Stimulated activated naive CD8-positive, alpha-beta T cell treated with anti-CD3 and anti-CD28 coated beads, Interleukin-15, Interleukin-2, amounts not matched to agents 100 ng/mL and 50 ng/mL, for 24 hours (primary cell): ENCODE data around the gene OPN4.

Experiments used
- H3K27ac Mint-ChIP-seq: one replicate; pipeline ENCODE4 v1.8.0; 2021; ENCODE audit warnings: mild to moderate bottlenecking, mixed read lengths
- H3K27me3 Mint-ChIP-seq: one replicate; pipeline ENCODE4 v1.8.0; 2021; ENCODE audit warnings: mixed read lengths
- H3K36me3 Mint-ChIP-seq: one replicate; pipeline ENCODE4 v1.8.0; 2021; ENCODE audit warnings: low read depth, mixed read lengths
- H3K4me1 Mint-ChIP-seq: one replicate; pipeline ENCODE4 v1.8.0; 2021; ENCODE audit warnings: low read depth, mixed read lengths
- H3K4me3 Mint-ChIP-seq: one replicate; pipeline ENCODE4 v1.8.0; 2021; ENCODE audit warnings: mild to moderate bottlenecking, mixed read lengths
- H3K9me3 Mint-ChIP-seq: one replicate; pipeline ENCODE4 v1.8.0; 2021; ENCODE audit warnings: mixed read lengths

The OPN4 gene

DNA sequence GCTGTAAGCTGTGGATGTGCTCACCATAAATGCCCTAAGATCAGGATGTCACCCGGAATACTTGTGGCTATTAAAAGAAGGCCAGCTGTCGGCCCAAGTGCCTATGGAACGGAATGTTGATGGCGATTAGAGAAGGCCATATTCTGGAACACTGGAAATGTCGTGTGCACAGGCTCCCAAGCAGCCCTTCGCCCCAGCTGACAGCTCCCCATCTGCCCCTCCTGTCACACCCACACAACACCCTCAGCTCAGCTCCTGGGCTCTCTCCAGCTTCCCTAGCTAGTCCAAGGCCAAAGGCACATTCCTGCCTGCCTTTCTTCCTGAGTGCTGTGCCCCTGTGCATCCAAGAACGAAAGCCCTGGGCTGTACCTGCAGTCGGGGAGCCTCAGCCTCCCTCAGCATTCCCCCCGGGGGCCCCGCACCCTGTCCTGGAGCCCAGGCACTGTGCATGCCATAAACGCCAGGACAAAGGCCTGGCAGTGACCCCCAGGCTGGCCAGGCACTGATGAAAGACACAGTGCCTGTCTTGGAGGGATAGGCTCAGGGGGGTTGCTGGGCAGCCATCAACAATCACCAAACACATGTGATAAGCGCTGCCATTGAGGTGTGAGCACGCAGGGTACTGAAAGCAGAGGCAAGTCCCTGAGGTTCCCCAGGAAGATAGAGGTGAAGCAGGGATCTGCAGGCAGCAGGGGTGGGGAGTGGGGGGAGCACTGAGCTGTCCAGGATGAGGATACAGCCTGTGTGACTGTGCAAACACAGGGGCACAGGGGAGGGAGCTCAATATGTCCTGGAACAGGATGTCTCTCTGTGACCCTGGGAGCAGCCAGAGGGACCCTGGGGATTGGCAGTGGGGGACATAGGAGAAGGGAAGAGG lies 10.2 kb downstream of the OPN4 start:
- Mint-ChIP-seq H3K27ac (no peak overlapping the region), H3K4me1 (no peaks in the 10 kb centered on the region), H3K27me3 (no peaks in the 10 kb centered on the region), H3K9me3 (no peaks in the 10 kb centered on the region), H3K4me3 (no peak overlapping the region), H3K36me3 (no peaks in the 10 kb centered on the region)

DNA sequence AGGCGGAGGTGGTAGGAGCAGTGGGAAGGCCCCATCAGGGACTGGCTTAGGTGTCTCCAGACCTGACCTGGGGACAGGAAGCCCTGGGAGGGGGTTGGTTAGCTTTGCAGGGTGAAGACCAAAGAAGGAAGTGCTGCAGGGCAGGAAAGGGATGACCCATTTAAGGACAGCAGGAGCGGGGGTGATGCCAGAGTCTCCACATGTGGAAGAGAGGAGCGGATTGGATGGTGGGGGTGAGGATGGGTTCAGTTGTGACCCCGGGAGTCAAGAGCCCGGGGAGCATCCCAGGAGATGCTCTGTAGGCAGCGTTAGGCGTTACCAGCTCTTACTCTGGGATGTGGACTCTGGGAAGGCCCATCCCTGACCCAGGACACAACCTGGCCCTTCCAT lies 10.9 kb downstream of the OPN4 start:
- Mint-ChIP-seq H3K36me3 (no peaks in the 10 kb centered on the region), H3K4me1 (no peaks in the 10 kb centered on the region), H3K27ac (no peak overlapping the region), H3K27me3 (no peaks in the 10 kb centered on the region), H3K4me3 (no peak overlapping the region), H3K9me3 (no peaks in the 10 kb centered on the region)

DNA sequence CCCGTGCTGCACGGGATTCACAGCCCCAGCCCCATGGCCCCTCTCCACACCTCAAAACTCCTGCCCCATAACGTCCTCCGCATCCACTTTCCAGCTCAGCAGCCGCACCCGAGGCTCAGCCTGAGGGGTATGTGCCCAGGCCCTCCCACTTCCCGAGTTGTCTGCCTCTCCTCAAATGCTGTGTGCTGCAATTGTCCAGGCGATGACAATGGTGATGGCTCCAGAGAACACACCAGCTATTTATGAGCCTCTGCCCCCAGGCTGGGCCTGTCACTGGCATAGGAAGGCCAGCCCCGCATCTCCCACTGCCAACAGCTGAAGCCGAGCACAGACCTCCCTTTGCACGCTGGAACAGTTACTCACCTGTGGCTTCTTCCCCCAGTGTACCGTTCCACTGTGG lies 11.5 kb downstream of the OPN4 start:
- Mint-ChIP-seq H3K9me3 (no peaks in the 10 kb centered on the region), H3K27me3 (no peaks in the 10 kb centered on the region)

DNA sequence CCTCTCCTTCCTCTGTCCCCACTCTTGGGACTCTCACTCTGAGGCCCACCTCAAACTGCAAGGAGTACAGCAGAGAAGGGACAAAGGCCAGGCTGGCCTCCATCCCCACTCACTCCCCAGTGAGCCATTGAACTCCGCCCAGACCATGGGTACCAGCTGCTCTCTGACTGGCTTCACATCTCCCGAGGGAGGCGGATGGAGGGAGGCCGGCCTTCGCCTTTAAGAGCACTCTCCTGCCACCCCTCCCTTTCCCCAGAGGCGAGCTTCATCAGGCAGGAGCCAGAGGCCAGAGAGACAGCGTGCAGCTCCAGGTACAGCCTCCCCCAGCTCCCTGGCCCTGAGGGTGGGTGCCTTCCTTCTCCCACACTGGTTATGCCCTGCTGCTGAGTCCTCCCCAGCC lies 12.2 kb downstream of the OPN4 start:
- no peak overlapping the region for H3K27ac Mint-ChIP-seq
- no peaks in the 10 kb centered on the region for H3K27me3 Mint-ChIP-seq
- no peaks in the 10 kb centered on the region for H3K4me1 Mint-ChIP-seq
- H3K9me3 Mint-ChIP-seq: no peaks in the 10 kb centered on the region
- no peak overlapping the region for H3K4me3 Mint-ChIP-seq
- no peaks in the 10 kb centered on the region for H3K36me3 Mint-ChIP-seq

More for the DNA sequence above, 11.5 kb downstream of the OPN4 start:
- Mint-ChIP-seq H3K36me3 (no peaks in the 10 kb centered on the region), H3K27ac (no peak overlapping the region), H3K4me3 (no peak overlapping the region), H3K4me1 (no peaks in the 10 kb centered on the region)

DNA sequence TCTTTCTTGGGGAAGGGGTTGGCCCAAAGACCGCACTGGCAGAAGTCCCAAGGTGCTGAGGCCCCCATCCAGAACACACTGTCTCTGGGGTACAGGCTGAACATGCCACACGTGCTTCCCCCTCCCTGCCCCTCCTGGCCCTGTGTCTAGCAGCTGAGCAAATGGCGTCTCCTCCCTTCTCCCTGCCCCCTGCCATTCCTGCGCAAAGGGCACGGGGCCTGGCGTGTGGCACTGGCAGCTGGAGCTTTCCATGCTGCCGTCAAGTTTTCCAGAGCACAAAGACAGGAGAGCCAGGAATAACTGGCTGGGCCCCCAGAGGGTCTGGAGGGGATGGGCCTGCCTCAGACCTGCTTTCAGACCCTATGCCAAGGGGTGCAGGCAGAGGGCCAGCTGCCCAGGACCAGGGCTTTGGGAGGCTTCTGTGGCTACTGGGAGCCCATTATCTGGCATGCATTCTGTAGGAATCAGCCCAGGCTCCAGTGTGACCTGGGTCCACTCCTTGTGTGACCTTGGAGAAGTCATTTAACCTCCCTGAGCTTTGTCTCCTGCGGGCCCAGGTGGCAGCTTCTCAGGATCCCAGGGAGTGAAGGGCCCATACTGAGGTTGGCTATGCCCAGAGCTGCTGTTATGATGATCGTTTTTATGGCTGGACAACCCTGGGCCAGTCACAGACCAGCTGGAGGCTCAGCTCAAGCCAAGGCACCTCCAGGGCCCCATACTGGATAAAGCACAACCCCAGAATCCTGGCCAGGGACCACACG lies 13.3 kb downstream of the OPN4 start:
- no peaks in the 10 kb centered on the region for H3K4me1 Mint-ChIP-seq
- H3K36me3 Mint-ChIP-seq: no peaks in the 10 kb centered on the region
- no peak overlapping the region for H3K27ac Mint-ChIP-seq
- no peaks in the 10 kb centered on the region for H3K9me3 Mint-ChIP-seq
- H3K4me3 Mint-ChIP-seq: no peak overlapping the region
- no peaks in the 10 kb centered on the region for H3K27me3 Mint-ChIP-seq

DNA sequence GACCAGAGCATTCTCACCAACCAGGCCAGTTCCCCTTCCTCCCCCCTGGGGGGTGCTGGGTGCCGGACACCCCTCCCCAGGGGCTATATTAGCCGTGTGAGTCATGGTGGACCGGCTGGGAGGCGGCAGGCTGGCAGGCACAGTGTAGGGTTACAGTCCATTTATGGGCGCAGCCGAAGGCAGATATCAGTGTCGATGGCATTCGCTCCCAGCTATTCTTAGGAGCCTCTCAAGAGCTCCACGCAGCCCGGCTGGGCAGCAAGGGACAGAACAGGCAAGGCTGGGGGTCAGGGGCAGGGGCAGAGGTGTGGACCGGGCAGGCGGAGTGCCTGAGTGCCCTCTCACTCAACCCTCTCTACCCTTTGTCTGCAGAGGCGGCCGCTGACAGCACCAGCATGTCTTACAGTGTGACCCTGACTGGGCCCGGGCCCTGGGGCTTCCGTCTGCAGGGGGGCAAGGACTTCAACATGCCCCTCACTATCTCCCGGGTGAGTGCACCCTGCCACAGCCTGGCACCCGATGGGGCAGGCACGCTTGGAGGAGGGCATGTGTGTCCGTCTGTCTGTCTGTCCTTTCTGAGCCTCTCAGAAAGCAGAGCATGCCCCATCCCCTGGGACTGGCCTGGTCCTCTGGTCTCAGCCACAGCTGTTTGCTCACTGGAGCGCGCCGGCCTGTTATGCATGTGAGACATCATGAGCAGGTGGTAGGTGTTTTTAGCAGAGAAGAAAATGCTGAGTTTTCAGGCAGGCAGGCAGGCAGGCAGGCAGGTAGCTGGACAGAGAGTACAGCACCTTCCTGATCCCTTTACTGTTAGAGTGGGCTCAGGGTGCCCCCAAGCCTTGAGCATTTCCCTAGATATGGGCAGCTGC lies 14.2 kb downstream of the OPN4 start, which contains the start of gene LDB3:
TSS of gene LDB3 (plus strand) at position 215 of the 869 bp plus-strand sequence. CDS start at position 396, 181 bp downstream.
- no peaks in the 10 kb centered on the region for H3K4me1 Mint-ChIP-seq

DNA sequence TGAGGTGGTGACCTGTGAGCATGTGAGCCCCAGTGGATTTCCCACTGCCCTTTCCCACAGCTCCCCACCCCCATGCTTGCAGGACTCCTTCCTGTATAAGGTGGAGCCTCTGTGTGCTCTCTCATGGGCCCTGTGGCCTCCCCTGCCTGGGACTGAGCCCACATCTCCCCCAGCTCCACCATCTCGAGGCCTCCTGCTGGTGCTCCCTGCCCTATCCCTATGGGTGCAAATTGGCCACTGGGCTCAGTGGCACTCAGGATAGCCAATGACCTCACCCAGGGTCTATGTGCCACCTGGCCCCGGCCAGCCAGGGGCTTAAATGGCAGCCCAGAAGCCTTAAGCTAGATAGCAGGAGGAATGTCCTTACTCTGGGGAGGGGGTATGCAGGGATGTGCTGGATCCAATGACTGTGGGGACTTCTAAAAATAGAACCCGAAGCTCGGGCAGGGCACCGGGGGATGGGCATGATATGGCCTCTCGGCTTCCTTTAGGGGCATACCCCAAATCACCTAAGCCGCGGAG lies 16.0 kb downstream of the OPN4 start:
- H3K36me3 Mint-ChIP-seq: no peaks in the 10 kb centered on the region
- no peak overlapping the region for H3K4me3 Mint-ChIP-seq
- no peak overlapping the region for H3K27ac Mint-ChIP-seq

More for the DNA sequence above, 14.2 kb downstream of the OPN4 start, which contains the start of gene LDB3:
- Mint-ChIP-seq H3K27me3 (no peaks in the 10 kb centered on the region), H3K9me3 (no peaks in the 10 kb centered on the region), H3K27ac (no peak within 1 kb of the TSS), H3K4me3 (no peak within 1 kb of the TSS), H3K36me3 (no peaks in the 10 kb centered on the region)

DNA sequence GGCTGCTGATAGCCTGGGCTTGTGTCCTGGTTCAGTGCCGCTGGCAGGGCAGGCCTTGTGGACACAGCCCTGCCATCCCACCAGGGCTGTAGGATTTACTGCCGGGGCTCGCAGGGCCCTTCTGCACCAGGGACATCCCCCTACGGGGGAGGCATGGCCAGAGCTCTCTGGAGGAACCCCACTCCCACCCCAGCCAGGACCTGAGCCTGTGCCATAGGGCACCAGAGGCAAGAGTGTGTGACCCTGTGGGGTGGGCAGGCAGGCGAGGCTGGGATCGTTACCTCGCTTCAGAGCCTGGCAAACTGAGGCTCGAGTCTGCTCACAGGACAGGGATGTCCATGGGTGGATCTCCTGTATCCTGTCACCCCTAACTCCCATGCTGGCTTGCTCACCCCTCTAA lies 16.5 kb downstream of the OPN4 start:
- Mint-ChIP-seq H3K4me3 (no peak overlapping the region), H3K4me1 (no peaks in the 10 kb centered on the region), H3K27ac (no peak overlapping the region), H3K27me3 (no peaks in the 10 kb centered on the region), H3K36me3 (no peaks in the 10 kb centered on the region), H3K9me3 (no peaks in the 10 kb centered on the region)

More for the DNA sequence above, 16.0 kb downstream of the OPN4 start:
- Mint-ChIP-seq H3K27me3 (no peaks in the 10 kb centered on the region), H3K9me3 (no peaks in the 10 kb centered on the region), H3K4me1 (no peaks in the 10 kb centered on the region)

DNA sequence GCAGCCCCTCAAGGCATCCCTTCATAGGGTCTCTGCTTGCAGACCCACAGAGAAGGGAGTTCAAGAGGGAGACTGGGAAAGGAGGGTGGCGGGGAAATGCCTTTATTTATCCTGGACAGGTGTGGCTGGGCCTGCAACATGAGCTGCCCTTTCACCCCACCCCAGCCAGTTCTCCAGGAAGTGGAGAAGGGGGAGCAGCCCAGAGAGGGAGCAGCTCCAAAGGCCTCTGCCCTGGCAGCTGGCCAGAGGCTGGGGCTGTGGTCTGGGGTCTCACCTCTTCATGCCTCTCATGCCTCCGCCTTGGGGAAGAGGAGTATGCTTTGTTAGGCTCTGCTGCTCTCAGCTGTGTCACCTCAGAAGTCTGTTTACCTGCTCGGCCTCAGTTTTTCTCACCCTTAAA lies 17.1 kb downstream of the OPN4 start:
- H3K9me3 Mint-ChIP-seq: no peaks in the 10 kb centered on the region
- no peak overlapping the region for H3K27ac Mint-ChIP-seq
- H3K4me3 Mint-ChIP-seq: no peak overlapping the region
- H3K27me3 Mint-ChIP-seq: no peaks in the 10 kb centered on the region
- no peaks in the 10 kb centered on the region for H3K36me3 Mint-ChIP-seq
- no peaks in the 10 kb centered on the region for H3K4me1 Mint-ChIP-seq

DNA sequence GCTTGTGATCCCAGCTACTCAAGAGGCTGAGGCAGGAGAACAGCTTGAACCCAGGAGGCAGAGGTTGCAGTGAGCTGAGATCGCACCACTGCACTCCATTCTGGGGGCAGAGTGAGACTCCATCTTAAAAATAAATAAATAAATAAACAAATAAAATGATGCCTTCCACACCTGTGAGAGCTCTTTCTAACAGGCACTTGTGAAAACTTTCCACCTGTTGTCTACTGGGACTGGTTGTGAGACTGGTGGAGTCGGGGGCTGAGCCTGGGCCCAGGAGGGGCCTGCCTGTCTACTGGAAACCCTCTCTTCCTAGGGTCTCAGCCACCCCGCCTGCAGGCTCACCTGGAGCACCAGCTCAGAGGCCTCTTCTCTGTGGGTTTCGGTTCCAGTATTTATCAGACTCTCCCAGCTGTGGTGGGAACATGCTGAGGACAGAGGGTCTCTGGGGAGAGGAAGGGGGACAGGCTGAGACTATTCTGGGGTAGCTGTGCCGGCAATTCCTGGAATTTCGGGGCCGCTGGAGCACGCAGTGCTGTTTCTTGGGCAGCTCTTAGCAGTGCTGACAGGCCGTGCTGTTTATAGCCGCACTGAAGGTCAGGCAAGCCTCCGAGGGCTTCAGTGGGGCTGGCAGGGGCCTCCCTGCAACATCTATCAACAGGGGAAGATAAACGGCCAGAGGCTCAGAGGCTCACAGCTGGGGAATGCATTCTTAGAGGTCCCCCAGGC lies 17.8 kb downstream of the OPN4 start:
- Mint-ChIP-seq H3K36me3 (no peaks in the 10 kb centered on the region), H3K27ac (no peak overlapping the region), H3K4me1 (no peaks in the 10 kb centered on the region), H3K9me3 (no peaks in the 10 kb centered on the region), H3K27me3 (no peaks in the 10 kb centered on the region), H3K4me3 (no peak overlapping the region)

DNA sequence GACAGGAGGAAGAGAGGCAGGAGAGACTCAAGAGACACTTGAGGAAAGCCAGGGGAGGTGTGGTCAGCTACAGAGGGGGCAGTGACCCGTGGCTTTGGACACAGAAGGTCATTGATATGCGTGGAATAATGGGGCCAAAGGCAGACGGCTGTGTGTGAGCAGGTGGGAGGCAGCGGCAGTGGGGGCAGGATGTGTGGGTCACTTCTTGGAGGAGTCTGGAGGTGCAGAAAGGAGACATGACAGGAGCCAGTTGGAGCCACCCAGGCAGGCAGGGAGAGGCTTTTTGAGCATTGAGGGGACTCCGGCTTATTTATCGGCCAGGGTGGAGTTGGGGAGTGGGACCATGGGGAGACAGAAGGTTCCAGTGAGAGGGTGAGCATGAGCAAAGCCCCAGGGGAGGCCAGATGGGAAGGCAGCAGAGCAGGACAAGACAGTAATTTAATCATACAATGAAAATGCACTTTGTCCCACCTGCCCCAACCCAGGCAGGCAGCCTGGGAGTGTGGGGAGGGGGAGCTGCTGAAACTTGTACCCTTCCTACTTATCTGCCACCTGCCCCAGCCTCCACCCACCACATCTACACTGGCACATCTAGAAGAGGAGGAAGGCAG lies 19.0 kb downstream of the OPN4 start:
- H3K9me3 Mint-ChIP-seq: no peaks in the 10 kb centered on the region
- H3K27ac Mint-ChIP-seq: no peak overlapping the region
- H3K27me3 Mint-ChIP-seq: no peaks in the 10 kb centered on the region
- H3K4me1 Mint-ChIP-seq: no peaks in the 10 kb centered on the region
- no peak overlapping the region for H3K4me3 Mint-ChIP-seq
- no peaks in the 10 kb centered on the region for H3K36me3 Mint-ChIP-seq

DNA sequence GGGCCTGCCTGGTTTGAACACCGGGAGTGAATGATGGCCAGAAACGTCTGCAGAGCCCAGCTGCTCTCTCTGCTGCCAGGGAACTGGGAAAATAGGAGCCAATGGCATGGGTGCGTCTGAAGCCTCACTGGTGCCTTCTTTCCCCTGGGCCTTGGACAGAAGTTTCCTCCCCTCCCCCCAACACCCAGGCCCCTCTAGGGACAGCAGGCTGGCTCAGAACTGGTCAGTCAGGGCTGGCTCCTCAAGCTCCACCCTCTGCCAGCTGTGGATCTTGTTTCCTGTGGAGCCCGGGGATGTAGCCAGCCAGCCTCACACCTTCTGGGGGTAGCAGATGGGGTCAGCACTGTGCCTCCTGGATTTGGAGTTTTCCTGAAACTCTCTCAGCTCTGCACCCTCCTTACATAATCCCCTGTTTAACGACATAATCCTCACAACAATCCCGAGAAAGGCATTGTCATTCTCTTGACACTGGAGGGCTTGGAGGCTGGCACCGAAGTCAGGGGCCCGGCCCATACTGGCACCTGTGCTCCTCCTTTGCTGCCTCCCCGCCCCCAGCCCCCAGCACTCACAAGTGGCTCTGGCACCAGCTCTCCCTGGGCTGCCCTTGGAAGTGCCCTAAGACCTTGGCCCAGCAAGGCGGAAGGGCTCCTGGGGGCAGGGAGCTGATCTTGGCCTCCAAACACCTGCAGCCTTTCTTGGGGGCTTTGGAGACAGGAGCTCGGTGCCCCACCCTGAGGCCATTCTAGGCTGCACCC lies 19.7 kb downstream of the OPN4 start:
- H3K27ac Mint-ChIP-seq: no peak overlapping the region
- no peaks in the 10 kb centered on the region for H3K4me1 Mint-ChIP-seq
- no peaks in the 10 kb centered on the region for H3K36me3 Mint-ChIP-seq
- H3K27me3 Mint-ChIP-seq: no peaks in the 10 kb centered on the region
- no peak overlapping the region for H3K4me3 Mint-ChIP-seq
- no peaks in the 10 kb centered on the region for H3K9me3 Mint-ChIP-seq

DNA sequence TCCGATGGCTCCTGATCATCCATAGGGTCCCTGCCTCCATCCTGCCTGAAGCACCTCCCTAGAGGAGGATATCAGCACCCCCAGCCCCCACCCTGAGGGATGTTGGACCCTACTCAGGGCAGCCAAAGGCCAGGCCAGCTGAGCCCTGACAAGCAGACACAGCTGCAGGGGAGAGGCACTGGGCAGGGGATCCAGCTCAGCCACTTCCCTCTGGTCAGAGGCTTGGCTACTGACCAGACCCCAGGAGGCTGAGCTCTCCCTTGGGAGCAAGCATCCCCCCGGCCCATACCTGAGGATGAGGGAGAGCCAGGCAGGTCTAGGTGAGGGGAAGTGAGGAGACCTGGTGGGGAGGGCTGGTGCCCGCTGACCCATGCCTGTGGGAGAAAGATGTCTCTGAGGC lies 20.6 kb downstream of the OPN4 start:
- Mint-ChIP-seq H3K4me1 (no peaks in the 10 kb centered on the region), H3K27ac (no peak overlapping the region), H3K4me3 (no peak overlapping the region), H3K36me3 (no peaks in the 10 kb centered on the region), H3K9me3 (no peaks in the 10 kb centered on the region), H3K27me3 (no peaks in the 10 kb centered on the region)
